NCI-H2196 treated with DMSO at 0.1 percent for 48 hours (cell line): ENCODE measurements around the gene EDIL3.

Experiments used
- DNase-seq: peaks from one replicate; lab custom pipeline; 2025; ENCODE audit not compliant: unreplicated experiment; lab: John Stamatoyannopoulos, UW

EDIL3 gene

GRCh38 chr5:84384604-84385575 lies at the start of gene EDIL3:
Gene EDIL3, minus strand, starts transcription at chr5:84384880. Its CDS starts 506 bp downstream, at chr5:84384374.
- no peak for DNase-seq

- DNase-seq = no peak
These were observed 48.8 kb upstream of the EDIL3 start for GRCh38 chr5:84433461-84433860.

- no peak for DNase-seq
These were observed 46.4 kb upstream of the EDIL3 start for GRCh38 chr5:84430863-84431663.

- no peak for DNase-seq
These were observed 45.4 kb upstream of the EDIL3 start for GRCh38 chr5:84430079-84430478.

- DNase-seq = no peak
These were observed 40.7 kb upstream of the EDIL3 start for GRCh38 chr5:84425365-84425881.

- no peak for DNase-seq
These were observed 35.1 kb upstream of the EDIL3 start for GRCh38 chr5:84419742-84420141.

GRCh38 chr5:84411832-84412605 lies 27.3 kb upstream of the EDIL3 start:
- no peak for DNase-seq

GRCh38 chr5:84406111-84406510 lies 21.4 kb upstream of the EDIL3 start:
- DNase-seq = no peak

- no peak for DNase-seq
These were observed 19.1 kb upstream of the EDIL3 start for GRCh38 chr5:84403773-84404172.

- no peak for DNase-seq
These were observed 12.7 kb upstream of the EDIL3 start for GRCh38 chr5:84397385-84397784.

GRCh38 chr5:84393969-84394368 lies 9.3 kb upstream of the EDIL3 start:
- DNase-seq = no peak

GRCh38 chr5:84392836-84393235 lies 8.2 kb upstream of the EDIL3 start:
- no peak for DNase-seq

GRCh38 chr5:84385705-84386104 lies 1.0 kb upstream of the EDIL3 start:
- DNase-seq = no peak

GRCh38 chr5:84383816-84384603 lies 670 bp downstream of the EDIL3 start:
- DNase-seq = no peak

GRCh38 chr5:84383296-84383815 lies 1.3 kb downstream of the EDIL3 start:
- DNase-seq = no peak

- DNase-seq = no peak
These were observed 2.1 kb downstream of the EDIL3 start for GRCh38 chr5:84382363-84383295.

GRCh38 chr5:84381502-84382362 lies 2.9 kb downstream of the EDIL3 start:
- no peak for DNase-seq

GRCh38 chr5:84379749-84380148 lies 4.9 kb downstream of the EDIL3 start:
- no peak for DNase-seq
